HG03097 (cell line): ENCODE data around the gene GOLGA8G.
"Not testable (repeated sequence)": the region's sequence is repeated elsewhere in the genome, so short reads cannot be mapped to it uniquely, and the experiment has no call there.

Experiments
- ATAC-seq: cut with Tn5 transposase; IDR thresholded peaks from one replicate; pipeline ENCODE4 v1.9.1; 2021; ENCODE audit not compliant: unreplicated experiment, low FRiP score

GOLGA8G gene

GRCh38 chr15:28532954-28533353 lies at the start of gene GOLGA8G:
Gene GOLGA8G (minus strand): TSS chr15:28532971. CDS start chr15:28532909, 62 bp downstream.
- not testable (repeated sequence) for ATAC-seq

- ATAC-seq: not testable (repeated sequence)
These were observed 40.6 kb upstream of the GOLGA8G start for GRCh38 chr15:28573351-28573750.

- not testable (repeated sequence) for ATAC-seq
These were observed 20.5 kb upstream of the GOLGA8G start, which contains the start of gene GOLGA6L25 for GRCh38 chr15:28553268-28553667. Gene GOLGA6L25 (plus strand): TSS chr15:28553568. CDS start chr15:28553629, 61 bp downstream.

- ATAC-seq: not testable (repeated sequence)
These were observed 17.6 kb downstream of the GOLGA8G start for GRCh38 chr15:28515208-28515607.

GRCh38 chr15:28514128-28514527 lies 18.6 kb downstream of the GOLGA8G start:
- not testable (repeated sequence) for ATAC-seq

GRCh38 chr15:28508217-28508889 lies 24.4 kb downstream of the GOLGA8G start:
- ATAC-seq: not testable (repeated sequence)

GRCh38 chr15:28481340-28481739 lies 51.4 kb downstream of the GOLGA8G start:
- ATAC-seq: not testable (repeated sequence)
